Measurements from ENCODE around the gene ZCCHC17.

GRCh38 chr1:31295874-31296485 is 852 bp upstream of the ZCCHC17 start:
- TF ChIP-seq POLR2AphosphoS5 (IDR thresholded peaks at IDR 0.05) (no peak), CTCF (IDR thresholded peaks at IDR 0.05 in 8 of 11, conservative IDR thresholded peaks at IDR 0.05 in 3 of 11) (no peak), POLR2A (IDR thresholded peaks at IDR 0.05) (no peak)

Measured in spleen (tissue), 7 donors.